Measurements from ENCODE around the gene TAS2R41. TPM values are rescaled to one million over a fixed set of nuclear protein-coding genes. Genes with fewer than 3 reads are reported as not detected.
"Not testable (repeated sequence)": the region's sequence is repeated elsewhere in the genome, so short reads cannot be mapped to it uniquely, and the experiment has no call there.

TAS2R41 gene
- total RNA-seq, 5 donors from 2014 or later (not counting 1 experiment from before 2014, with no cell fraction given): 0.28 to 2.5 (median 0.93) TPM

- ATAC-seq (replicated peaks in 1 of 4); DNase-seq; H3K27ac Mint-ChIP-seq; H3K27me3 ChIP-seq (replicated peaks in 1 of 2; ENCODE audit: control insufficient read depth in 2 of 2, extremely low read depth in 1 of 2, insufficient read depth in 2 of 2, low read length in 1 of 2); H3K9me3 ChIP-seq; H3K36me3 ChIP-seq (ENCODE audit: control insufficient read depth in 2 of 2, extremely low read depth in 1 of 2, insufficient read depth in 1 of 2, low read length in 1 of 2); H3K4me3 Mint-ChIP-seq; H3K27ac ChIP-seq (ENCODE audit: low read length); H3K4me3 ChIP-seq (ENCODE audit: control insufficient read depth in 1 of 2, extremely low read depth in 1 of 2, low read length in 1 of 2); H3K9me3 Mint-ChIP-seq; POLR2A ChIA-PET; H3K27me3 Mint-ChIP-seq; H3K4me1 ChIP-seq (ENCODE audit: control insufficient read depth in 1 of 2, extremely low read depth in 1 of 2, insufficient read depth in 2 of 2, low read length in 2 of 2): not testable (repeated sequence)
- CTCF ChIA-PET: interaction anchor here in 1 of 2 donors (0.6 kb wide), 1 partner anchor 247 kb away, joined by 3 read pairs; no protein-coding TSS in a partner anchor
- Mint-ChIP-seq H3K4me1 (peaks cover 7 to 16% (median 10%) of the 10 kb centered on the region in 3 donors), H3K36me3 (peaks cover 34% of the 10 kb centered on the region)
- no CpG with 5 or more reads among the region's 3 CpGs for WGBS (ENCODE audit: insufficient coverage)
These were observed 8.6 kb downstream of the TAS2R41 start for GRCh38 chr7:143486266-143486665.

GRCh38 chr7:143487061-143487460 lies 9.4 kb downstream of the TAS2R41 start:
- H3K4me3 ChIP-seq (ENCODE audit: control insufficient read depth in 1 of 2, extremely low read depth in 1 of 2, low read length in 1 of 2): no peak overlapping the region
- no peak overlapping the region for H3K27ac ChIP-seq (ENCODE audit: low read length)
- POLR2A ChIA-PET: no interaction called here
- H3K4me1 Mint-ChIP-seq: peaks cover 2 to 14% (median 7%) of the 10 kb centered on the region in 3 donors
- H3K9me3 ChIP-seq: no peaks in the 10 kb centered on the region
- no peaks in the 10 kb centered on the region for H3K27me3 Mint-ChIP-seq
- ATAC-seq (replicated peaks in 1 of 4): no peak
- no peak overlapping the region for H3K27ac Mint-ChIP-seq
- no peaks in the 10 kb centered on the region for H3K27me3 ChIP-seq (replicated peaks in 1 of 2; ENCODE audit: control insufficient read depth in 2 of 2, extremely low read depth in 1 of 2, insufficient read depth in 2 of 2, low read length in 1 of 2)
- H3K4me1 ChIP-seq (ENCODE audit: control insufficient read depth in 1 of 2, extremely low read depth in 1 of 2, insufficient read depth in 2 of 2, low read length in 2 of 2): no peaks in the 10 kb centered on the region
- H3K36me3 Mint-ChIP-seq: peaks cover 34% of the 10 kb centered on the region
- DNase-seq: no peak
- no peaks in the 10 kb centered on the region for H3K9me3 Mint-ChIP-seq
- CTCF ChIA-PET: interaction anchor here in 1 of 2 donors (0.6 kb wide), 1 partner anchor 248 kb away, joined by 3 read pairs; no protein-coding TSS in a partner anchor
- no peaks in the 10 kb centered on the region for H3K36me3 ChIP-seq (ENCODE audit: control insufficient read depth in 2 of 2, extremely low read depth in 1 of 2, insufficient read depth in 1 of 2, low read length in 1 of 2)
- no peak overlapping the region for H3K4me3 Mint-ChIP-seq
- 57% methylated on average over 1 of the region's 2 CpGs for WGBS (ENCODE audit: insufficient coverage)

- Mint-ChIP-seq H3K36me3 (peaks cover 34% of the 10 kb centered on the region), H3K27ac (no peak overlapping the region), H3K4me3 (no peak overlapping the region), H3K4me1 (peaks cover 0 to 18% (median 11%) of the 10 kb centered on the region in 3 donors), H3K27me3 (no peaks in the 10 kb centered on the region), H3K9me3 (no peaks in the 10 kb centered on the region)
- ChIA-PET CTCF (no interaction called here), POLR2A (interaction anchor here in 1 of 2 donors (0.6 kb wide), 1 partner anchor 26 kb away, joined by 3 read pairs; no protein-coding TSS in a partner anchor)
- Histone ChIP-seq H3K4me3 (ENCODE audit: control insufficient read depth in 1 of 2, extremely low read depth in 1 of 2, low read length in 1 of 2) (no peak overlapping the region), H3K9me3 (no peaks in the 10 kb centered on the region), H3K27ac (ENCODE audit: low read length) (no peak overlapping the region), H3K27me3 (replicated peaks in 1 of 2; ENCODE audit: control insufficient read depth in 2 of 2, extremely low read depth in 1 of 2, insufficient read depth in 2 of 2, low read length in 1 of 2) (no peaks in the 10 kb centered on the region), H3K4me1 (ENCODE audit: control insufficient read depth in 1 of 2, extremely low read depth in 1 of 2, insufficient read depth in 2 of 2, low read length in 2 of 2) (no peaks in the 10 kb centered on the region), H3K36me3 (ENCODE audit: control insufficient read depth in 2 of 2, extremely low read depth in 1 of 2, insufficient read depth in 1 of 2, low read length in 1 of 2) (no peaks in the 10 kb centered on the region)
- DNase-seq (no peak), ATAC-seq (replicated peaks in 1 of 4) (no peak)
- WGBS (ENCODE audit: insufficient coverage): 78% methylated on average over 4 of the region's 5 CpGs
These were observed 9.9 kb downstream of the TAS2R41 start for GRCh38 chr7:143487566-143487965.

- peaks cover 7 to 24% (median 24%) of the 10 kb centered on the region in 3 donors for H3K4me1 Mint-ChIP-seq
- H3K4me3 Mint-ChIP-seq: no peak overlapping the region
- peak overlapping the region in 1 of 2 donors; percentile 16 for H3K27ac Mint-ChIP-seq
- Histone ChIP-seq H3K36me3 (ENCODE audit: control insufficient read depth in 2 of 2, extremely low read depth in 1 of 2, insufficient read depth in 1 of 2, low read length in 1 of 2) (no peaks in the 10 kb centered on the region), H3K4me1 (ENCODE audit: control insufficient read depth in 1 of 2, extremely low read depth in 1 of 2, insufficient read depth in 2 of 2, low read length in 2 of 2) (no peaks in the 10 kb centered on the region), H3K9me3 (no peaks in the 10 kb centered on the region), H3K27ac (ENCODE audit: low read length) (no peak overlapping the region), H3K4me3 (ENCODE audit: control insufficient read depth in 1 of 2, extremely low read depth in 1 of 2, low read length in 1 of 2) (no peak overlapping the region), H3K27me3 (replicated peaks in 1 of 2; ENCODE audit: control insufficient read depth in 2 of 2, extremely low read depth in 1 of 2, insufficient read depth in 2 of 2, low read length in 1 of 2) (no peaks in the 10 kb centered on the region)
- no peaks in the 10 kb centered on the region for H3K9me3 Mint-ChIP-seq
- WGBS (ENCODE audit: insufficient coverage): no CpG with 5 or more reads among the region's 1 CpG
- H3K36me3 Mint-ChIP-seq: peaks cover 27% of the 10 kb centered on the region
- no peaks in the 10 kb centered on the region for H3K27me3 Mint-ChIP-seq
- POLR2A ChIA-PET: no interaction called here
- peak in 1 of 35 experiments; percentile 13 for DNase-seq
- CTCF ChIA-PET: interaction anchor here in 1 of 2 donors (0.6 kb wide), 1 partner anchor 248 kb away, joined by 3 read pairs; no protein-coding TSS in a partner anchor
- ATAC-seq (replicated peaks in 1 of 4): no peak
These were observed 13.1 kb downstream of the TAS2R41 start for GRCh38 chr7:143490717-143491306.

- Histone ChIP-seq H3K4me1 (ENCODE audit: control insufficient read depth in 1 of 2, extremely low read depth in 1 of 2, insufficient read depth in 2 of 2, low read length in 2 of 2) (no peaks in the 10 kb centered on the region), H3K9me3 (no peaks in the 10 kb centered on the region), H3K4me3 (ENCODE audit: control insufficient read depth in 1 of 2, extremely low read depth in 1 of 2, low read length in 1 of 2) (no peak overlapping the region), H3K27me3 (replicated peaks in 1 of 2; ENCODE audit: control insufficient read depth in 2 of 2, extremely low read depth in 1 of 2, insufficient read depth in 2 of 2, low read length in 1 of 2) (no peaks in the 10 kb centered on the region), H3K27ac (ENCODE audit: low read length) (no peak overlapping the region), H3K36me3 (ENCODE audit: control insufficient read depth in 2 of 2, extremely low read depth in 1 of 2, insufficient read depth in 1 of 2, low read length in 1 of 2) (no peaks in the 10 kb centered on the region)
- DNase-seq: peak in 1 of 35 experiments; percentile 4
- ATAC-seq (replicated peaks in 1 of 4): no peak
- CTCF ChIA-PET: interaction anchor here in 1 of 2 donors (1.0 kb wide), 1 partner anchor 9 kb away, joined by 3 read pairs; no protein-coding TSS in a partner anchor
- WGBS (ENCODE audit: insufficient coverage): no CpG with 5 or more reads among the region's 2 CpGs
- Mint-ChIP-seq H3K9me3 (no peaks in the 10 kb centered on the region), H3K27me3 (no peaks in the 10 kb centered on the region), H3K27ac (peak overlapping the region in 1 of 2 donors; percentile 5), H3K4me3 (no peak overlapping the region), H3K4me1 (peaks cover 7 to 24% (median 19%) of the 10 kb centered on the region in 3 donors), H3K36me3 (peaks cover 25% of the 10 kb centered on the region)
- POLR2A ChIA-PET: no interaction called here
These were observed 14.4 kb downstream of the TAS2R41 start for GRCh38 chr7:143492043-143492471.

GRCh38 chr7:143492799-143493739 lies 15.4 kb downstream of the TAS2R41 start:
- ChIA-PET POLR2A (no interaction called here), CTCF (interaction anchor here in 1 of 2 donors (0.7 kb wide), 1 partner anchor 10 kb away, joined by 3 read pairs; no protein-coding TSS in a partner anchor)
- 60% methylated on average over 1 of the region's 6 CpGs for WGBS (ENCODE audit: insufficient coverage)
- H3K27ac ChIP-seq (ENCODE audit: low read length): no peak overlapping the region
- Mint-ChIP-seq H3K4me3 (no peak overlapping the region), H3K36me3 (peaks cover 31% of the 10 kb centered on the region), H3K27ac (peak overlapping the region in 1 of 2 donors; percentile 79), H3K9me3 (no peaks in the 10 kb centered on the region), H3K4me1 (peaks cover 7 to 24% (median 19%) of the 10 kb centered on the region in 3 donors), H3K27me3 (no peaks in the 10 kb centered on the region)
- ATAC-seq (replicated peaks in 1 of 4) (no peak), DNase-seq (no peak)
- H3K4me1 ChIP-seq (ENCODE audit: control insufficient read depth in 1 of 2, extremely low read depth in 1 of 2, insufficient read depth in 2 of 2, low read length in 2 of 2): no peaks in the 10 kb centered on the region
- no peaks in the 10 kb centered on the region for H3K36me3 ChIP-seq (ENCODE audit: control insufficient read depth in 2 of 2, extremely low read depth in 1 of 2, insufficient read depth in 1 of 2, low read length in 1 of 2)
- H3K4me3 ChIP-seq (ENCODE audit: control insufficient read depth in 1 of 2, extremely low read depth in 1 of 2, low read length in 1 of 2): no peak overlapping the region
- no peaks in the 10 kb centered on the region for H3K9me3 ChIP-seq
- no peaks in the 10 kb centered on the region for H3K27me3 ChIP-seq (replicated peaks in 1 of 2; ENCODE audit: control insufficient read depth in 2 of 2, extremely low read depth in 1 of 2, insufficient read depth in 2 of 2, low read length in 1 of 2)
